ENCODE measurements around the gene VEZF1. TPM values are rescaled to one million over a fixed set of nuclear protein-coding genes. Genes with fewer than 3 reads are reported as not detected.

VEZF1 gene
- total and polyA plus RNA-seq, 8 donors: 62.7 to 106 (median 98.5) TPM

- TF ChIP-seq CTCF (IDR thresholded peaks at IDR 0.05): no peak
- no peak for ATAC-seq
- peak in 1 of 4 donors; percentile 70 for DNase-seq
Observed at GRCh38 chr17:57924677-57925076, 63.4 kb downstream of the VEZF1 start.

More at GRCh38 chr17:57924677-57925076, 63.4 kb downstream of the VEZF1 start:
- H3K4me1 ChIP-seq: peaks cover 21 to 36% of the 10 kb centered on the region in 2 donors
- no peak overlapping the region for H3K4me3 ChIP-seq
- no peak overlapping the region for H3K27ac ChIP-seq
- no peaks in the 10 kb centered on the region for H3K9me3 ChIP-seq
- no peaks in the 10 kb centered on the region for H3K27me3 ChIP-seq
- intact Hi-C loops (cut with DNase I): no loop called here
- H3K36me3 ChIP-seq: no peaks in the 10 kb centered on the region

Other genes with a start within 250 kb of the VEZF1 start
- gene CCDC182, start 243.0 kb downstream of the VEZF1 start, total RNA-seq: not detected
- under 1 TPM in 1 of 6 donors, not detected in 5; 0.15 TPM for gene CCDC182, start 243.0 kb downstream of the VEZF1 start, polyA plus RNA-seq (ENCODE audit: insufficient read length in 6 of 6)
- gene MRPS23, start 138.2 kb downstream of the VEZF1 start, total RNA-seq: 10 to 100 TPM; 39.2 to 39.8 TPM
- gene MRPS23, start 138.2 kb downstream of the VEZF1 start, polyA plus RNA-seq (ENCODE audit: insufficient read length in 6 of 6): 10 to 100 TPM; 39.7 to 46.1 (median 44.2) TPM
- gene CUEDC1, start 32.8 kb downstream of the VEZF1 start, total RNA-seq: 10 to 100 TPM; 44.1 to 47.3 TPM
- gene CUEDC1, start 32.8 kb downstream of the VEZF1 start, polyA plus RNA-seq (ENCODE audit: insufficient read length in 6 of 6): 10 to 100 TPM; 38.2 to 47.7 (median 41.1) TPM
- 100 to 1,000 TPM; 137 to 200 TPM for gene SRSF1, start 19.0 kb upstream of the VEZF1 start, total RNA-seq
- gene SRSF1, start 19.0 kb upstream of the VEZF1 start, polyA plus RNA-seq (ENCODE audit: insufficient read length in 6 of 6): 100 to 1,000 TPM; 305 to 393 (median 368) TPM
- gene DYNLL2, start 95.2 kb upstream of the VEZF1 start, total RNA-seq: 10 to 100 TPM; 36.3 to 38.2 TPM
- 10 to 100 TPM; 52.8 to 70.8 (median 61.4) TPM for gene DYNLL2, start 95.2 kb upstream of the VEZF1 start, polyA plus RNA-seq (ENCODE audit: insufficient read length in 6 of 6)
- not detected for gene OR4D1, start 160.1 kb upstream of the VEZF1 start, total RNA-seq
- under 1 TPM in 3 of 6 donors, not detected in 3; 0.03 to 0.06 (median 0.04) TPM for gene OR4D1, start 160.1 kb upstream of the VEZF1 start, polyA plus RNA-seq (ENCODE audit: insufficient read length in 6 of 6)
- not detected for gene OR4D2, start 178.7 kb upstream of the VEZF1 start, total RNA-seq
- not detected for gene OR4D2, start 178.7 kb upstream of the VEZF1 start, polyA plus RNA-seq (ENCODE audit: insufficient read length in 6 of 6)
- not detected for gene EPX, start 204.5 kb upstream of the VEZF1 start, total RNA-seq
- 1 to 10 TPM in 2 of 6 donors, under 1 TPM in 4; 0.63 to 1.2 (median 0.90) TPM for gene EPX, start 204.5 kb upstream of the VEZF1 start, polyA plus RNA-seq (ENCODE audit: insufficient read length in 6 of 6)
- gene MKS1, start 231.0 kb upstream of the VEZF1 start, total RNA-seq: 10 to 100 TPM; 16.4 to 19.4 TPM
- 10 to 100 TPM; 35.5 to 46.8 (median 38.9) TPM for gene MKS1, start 231.0 kb upstream of the VEZF1 start, polyA plus RNA-seq (ENCODE audit: insufficient read length in 6 of 6)

All from left lung (tissue), 10 donors.